B cell (primary cell): ENCODE results near the gene TGFBR1. TPM values are rescaled to one million over a fixed set of nuclear protein-coding genes. Genes with fewer than 3 reads are reported as not detected.

ENCODE experiments used
- ATAC-seq: fragments of 200-7000 bp; cut with Tn5 transposase; one replicate; pipeline ENCODE4 v1.10.0; 2021; ENCODE audit warnings: low read depth, mild to moderate bottlenecking, moderate number of reproducible peaks, moderate library complexity
- CTCF ChIA-PET: fragments of 350-600 bp; sonication (Branson Sonifier 250); formaldehyde crosslinking; loops from one replicate; lab custom pipeline; 2021; ENCODE audit warnings: antibody characterized with exemption, inconsistent platforms; lab: Charles Lee
- POLR2A ChIA-PET: fragments of 350-600 bp; sonication (Branson Sonifier 250); formaldehyde crosslinking; loops from one replicate; lab custom pipeline; 2021; ENCODE audit warnings: antibody characterized with exemption; lab: Charles Lee
- DNase-seq: peaks from one replicate; pipeline ENCODE4 v3.0.0; 2013
- H2AFZ ChIP-seq: 2 replicates; pipeline ENCODE4 v1.6.1; 2012; ENCODE audit warnings: mild to moderate bottlenecking, low read depth, low read length; ENCODE audit not compliant: insufficient read depth, poor library complexity, severe bottlenecking
- H3K27ac ChIP-seq, 2 donors: 1 replicate in 1 of 2; 2 replicates in 1 of 2; pipeline ENCODE4 v1.5.1; 2012 to 2013; ENCODE audit warnings: low read length in 2 of 2, mild to moderate bottlenecking in 2 of 2, moderate library complexity in 1 of 2
- H3K27me3 ChIP-seq, 4 experiments: fragments of 200-600 bp in 1 of 4; sonication (generic) in 1 of 4; replicated peaks in 1 of 4; 1 replicate in 2 of 4; 2 replicates in 2 of 4; pipeline versions ENCODE4 v1.6.1 to v1.7.0; 2013 to 2016; ENCODE audit warnings: low read length in 3 of 4, mild to moderate bottlenecking in 2 of 4, mixed read lengths in 1 of 4, moderate library complexity in 1 of 4; ENCODE audit not compliant: insufficient read depth in 4 of 4, control insufficient read depth in 3 of 4; ENCODE audit errors: control extremely low read depth in 1 of 4
- H3K36me3 ChIP-seq, 2 experiments: replicated peaks in 1 of 2; 1 replicate in 1 of 2; 2 replicates in 1 of 2; pipeline versions ENCODE4 v1.6.1 to v1.7.1; 2013; ENCODE audit warnings: low read length in 1 of 2; ENCODE audit not compliant: insufficient read depth in 2 of 2, control insufficient read depth in 1 of 2; ENCODE audit errors: control extremely low read depth in 1 of 2, extremely low read depth in 1 of 2
- H3K4me1 ChIP-seq, 2 donors: fragments of 200-600 bp in 1 of 2; sonication (generic) in 1 of 2; 1 replicate in 1 of 2; 2 replicates in 1 of 2; pipeline versions ENCODE4 v1.5.1 to v1.6.1; 2013 to 2017; ENCODE audit warnings: low read length in 2 of 2; ENCODE audit not compliant: control insufficient read depth in 2 of 2, insufficient read depth in 2 of 2
- H3K4me2 ChIP-seq: replicated peaks from 2 replicates; pipeline ENCODE3; 2012; ENCODE audit warnings: mild to moderate bottlenecking, low read depth, low read length; ENCODE audit not compliant: poor library complexity, severe bottlenecking
- H3K4me3 ChIP-seq, 5 experiments: fragments of 200-600 bp in 1 of 5; sonication (generic) in 1 of 5; 1 replicate in 3 of 5; 2 replicates in 2 of 5; pipeline versions ENCODE4 v1.5.1 to v1.7.0; 2011 to 2016; ENCODE audit warnings: low read length in 4 of 5, mild to moderate bottlenecking in 4 of 5, low read depth in 2 of 5, control low read depth in 1 of 5, moderate library complexity in 1 of 5; ENCODE audit not compliant: insufficient read depth in 1 of 5; ENCODE audit errors: control extremely low read depth in 1 of 5, extremely low read depth in 1 of 5
- H3K79me2 ChIP-seq: fragments of 200-600 bp; sonication (generic); one replicate; pipeline ENCODE4 v1.6.0; 2016; ENCODE audit warnings: low read length; ENCODE audit not compliant: control insufficient read depth, insufficient read depth
- H3K9ac ChIP-seq: fragments of 200-600 bp; sonication (generic); 2 replicates; pipeline ENCODE4 v1.6.1; 2017; ENCODE audit warnings: mild to moderate bottlenecking, low read length, moderate library complexity
- H3K9me3 ChIP-seq, 3 donors: one replicate each; pipeline versions ENCODE4 v1.6.1 to v1.7.1; 2013; ENCODE audit warnings: low read length in 2 of 3; ENCODE audit not compliant: control insufficient read depth in 2 of 3, insufficient read depth in 1 of 3; ENCODE audit errors: control extremely low read depth in 1 of 3
- H4K20me1 ChIP-seq: 2 replicates; pipeline ENCODE4 v1.6.0; 2012; ENCODE audit warnings: mild to moderate bottlenecking, low read length; ENCODE audit not compliant: insufficient read depth, control insufficient read depth, poor library complexity, severe bottlenecking
- H3K27ac Mint-ChIP-seq: one replicate; pipeline ENCODE4 v1.8.0; 2021; ENCODE audit warnings: mixed read lengths
- H3K27me3 Mint-ChIP-seq: one replicate; pipeline ENCODE4 v1.8.0; 2021; ENCODE audit warnings: mixed read lengths
- H3K4me1 Mint-ChIP-seq: one replicate; pipeline ENCODE4 v1.8.0; 2021; ENCODE audit warnings: mixed read lengths
- H3K4me3 Mint-ChIP-seq: one replicate; pipeline ENCODE4 v1.8.0; 2021; ENCODE audit warnings: mixed read lengths
- H3K9me3 Mint-ChIP-seq: one replicate; pipeline ENCODE4 v1.8.0; 2022; ENCODE audit warnings: mixed read lengths; ENCODE audit not compliant: insufficient read depth
- EZH2 ChIP-seq: IDR thresholded peaks from 2 replicates; pipeline ENCODE4 v1.6.1; 2012; ENCODE audit warnings: borderline replicate concordance, low read depth, mild to moderate bottlenecking, moderate library complexity, low read length; ENCODE audit not compliant: insufficient read depth, poor library complexity, severe bottlenecking
- WGBS: methylation state at CpG from one replicate; pipeline ENCODE4 v1.1.5; 2013; ENCODE audit warnings: missing lambda C conversion rate; ENCODE audit not compliant: insufficient coverage; 5-methylcytosine and 5-hydroxymethylcytosine counted together
- intact Hi-C: fragments of 100-400 bp; cut with micrococcal nuclease; formaldehyde crosslinking; loops from one replicate; pipeline ENCODE4 v1.10.0; 2022
- polyA plus RNA-seq: library from polyadenylated mRNA; depleted of rRNA; stranded (reverse); fragments of >200 nt; gene quantifications from 2 replicates; pipeline ENCODE4 v1.2.3, GENCODE V29; 2012
- total RNA-seq, 2 donors: library from RNA; stranded (reverse); fragments of 120-200 nt in 1 of 2; gene quantifications; 1 replicate in 1 of 2; 2 replicates in 1 of 2; pipeline versions ENCODE4 v1.2.3 to v1.2.4, GENCODE V29; 2013 to 2022
- TF ChIP-seq, protein P1 (sequence below): fragments of 200-600 bp; IDR thresholded peaks from one replicate; pipeline ENCODE4 v1.8.0; 2022; ENCODE audit warnings: antibody characterized with exemption, mild to moderate bottlenecking

TGFBR1 gene
- total and polyA plus RNA-seq, 2 donors (not counting 1 experiment from before 2014, with no cell fraction given), result 3.0 to 60.7 TPM

DNA sequence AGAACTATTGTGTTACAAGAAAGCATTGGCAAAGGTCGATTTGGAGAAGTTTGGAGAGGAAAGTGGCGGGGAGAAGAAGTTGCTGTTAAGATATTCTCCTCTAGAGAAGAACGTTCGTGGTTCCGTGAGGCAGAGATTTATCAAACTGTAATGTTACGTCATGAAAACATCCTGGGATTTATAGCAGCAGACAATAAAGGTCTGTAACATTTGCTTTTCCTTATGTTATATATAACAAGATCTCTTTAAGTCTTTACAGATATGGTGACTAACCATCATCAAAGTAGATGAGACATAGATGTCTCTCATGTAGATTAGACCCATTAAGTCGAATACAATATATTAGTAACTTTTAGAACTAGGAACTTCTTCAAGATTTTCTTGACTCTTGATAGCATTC is 33.0 kb downstream of the TGFBR1 start:
- Histone ChIP-seq H3K9me3 (no peaks in the 10 kb centered on the region), H3K9ac (no peak overlapping the region), H3K79me2 (peaks cover 3% of the 10 kb centered on the region), H3K4me1 (peaks cover 33 to 34% of the 10 kb centered on the region in 2 donors), H3K36me3 (peaks cover 0 to 22% of the 10 kb centered on the region in 2 experiments), H3K4me3 (no peak overlapping the region), H2AFZ (no peak overlapping the region), H3K4me2 (no peak overlapping the region), H3K27me3 (no peaks in the 10 kb centered on the region), H4K20me1 (peaks cover 7% of the 10 kb centered on the region), H3K27ac (no peak overlapping the region)
- Mint-ChIP-seq H3K27ac (no peak overlapping the region), H3K9me3 (no peaks in the 10 kb centered on the region), H3K4me3 (no peak overlapping the region), H3K4me1 (peaks cover 48% of the 10 kb centered on the region), H3K27me3 (no peaks in the 10 kb centered on the region)
- WGBS, result 57% methylated on average over 2 of the region's 7 CpGs
- ChIA-PET POLR2A (no interaction called here), CTCF (interaction anchor here (0.8 to 17.7 kb wide), 11 partner anchors 12 to 290 kb away, joined by 3 to 439 read pairs (median 18); partner anchors contain the start of gene TGFBR1)
- TF ChIP-seq, protein P1, sequence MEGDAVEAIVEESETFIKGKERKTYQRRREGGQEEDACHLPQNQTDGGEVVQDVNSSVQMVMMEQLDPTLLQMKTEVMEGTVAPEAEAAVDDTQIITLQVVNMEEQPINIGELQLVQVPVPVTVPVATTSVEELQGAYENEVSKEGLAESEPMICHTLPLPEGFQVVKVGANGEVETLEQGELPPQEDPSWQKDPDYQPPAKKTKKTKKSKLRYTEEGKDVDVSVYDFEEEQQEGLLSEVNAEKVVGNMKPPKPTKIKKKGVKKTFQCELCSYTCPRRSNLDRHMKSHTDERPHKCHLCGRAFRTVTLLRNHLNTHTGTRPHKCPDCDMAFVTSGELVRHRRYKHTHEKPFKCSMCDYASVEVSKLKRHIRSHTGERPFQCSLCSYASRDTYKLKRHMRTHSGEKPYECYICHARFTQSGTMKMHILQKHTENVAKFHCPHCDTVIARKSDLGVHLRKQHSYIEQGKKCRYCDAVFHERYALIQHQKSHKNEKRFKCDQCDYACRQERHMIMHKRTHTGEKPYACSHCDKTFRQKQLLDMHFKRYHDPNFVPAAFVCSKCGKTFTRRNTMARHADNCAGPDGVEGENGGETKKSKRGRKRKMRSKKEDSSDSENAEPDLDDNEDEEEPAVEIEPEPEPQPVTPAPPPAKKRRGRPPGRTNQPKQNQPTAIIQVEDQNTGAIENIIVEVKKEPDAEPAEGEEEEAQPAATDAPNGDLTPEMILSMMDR, result no peak
- no peak for TF ChIP-seq EZH2
- no peak for ATAC-seq
- no peak for DNase-seq
- intact Hi-C loops, result no loop called here

DNA sequence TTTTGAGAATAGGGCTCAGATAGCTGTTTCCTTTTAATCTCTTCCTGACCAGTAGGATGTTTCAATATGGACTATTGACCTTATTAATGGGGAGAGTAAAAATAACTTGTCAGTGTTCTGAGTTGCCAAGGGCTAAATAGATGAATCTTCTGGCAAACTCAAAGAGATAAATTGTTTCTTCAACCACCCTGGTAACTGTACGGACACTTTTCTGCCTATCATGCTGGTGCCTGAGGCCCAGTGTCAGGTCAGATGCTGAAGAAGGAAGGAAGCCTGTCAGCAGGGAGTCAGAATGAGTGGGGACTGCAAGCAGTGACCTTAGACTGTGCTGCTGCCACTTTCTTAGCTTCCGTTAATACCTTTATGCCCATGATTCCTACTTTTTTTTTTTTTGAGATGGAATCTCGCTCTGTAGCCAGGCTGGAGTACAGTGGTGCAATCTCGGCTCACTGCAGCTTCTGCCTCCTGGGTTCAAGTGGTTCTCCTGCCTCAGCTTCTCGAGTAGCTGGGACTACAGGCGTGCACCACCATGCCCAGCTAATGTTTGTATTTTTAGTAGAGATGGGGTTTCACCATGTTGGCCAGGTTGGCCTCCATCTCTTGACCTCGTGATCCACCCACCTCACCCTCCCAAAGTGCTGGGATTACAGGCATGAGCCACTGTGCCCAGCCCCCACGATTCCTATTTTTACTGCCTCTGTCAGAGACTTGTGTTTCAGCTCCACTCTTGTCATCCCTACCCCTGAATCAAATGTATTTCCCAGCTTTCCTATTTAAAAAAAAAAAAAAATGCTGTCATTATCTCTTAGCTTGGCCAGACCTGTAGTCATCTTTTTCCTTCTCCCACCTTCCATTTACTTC is 33.7 kb downstream of the TGFBR1 start:
- TF ChIP-seq EZH2, result no peak
- TF ChIP-seq, protein P1, result no peak
- peaks cover 33 to 34% of the 10 kb centered on the region in 2 donors for H3K4me1 ChIP-seq
- H3K9me3 ChIP-seq, result no peaks in the 10 kb centered on the region
- ChIA-PET POLR2A (no interaction called here), CTCF (interaction anchor here (0.6 to 17.7 kb wide), 19 partner anchors 9 to 1267 kb away, joined by 3 to 439 read pairs (median 4); partner anchors contain the start of gene TGFBR1)
- H3K9me3 Mint-ChIP-seq, result no peaks in the 10 kb centered on the region
- peaks cover 0 to 24% of the 10 kb centered on the region in 2 experiments for H3K36me3 ChIP-seq
- 95% methylated on average over 6 of the region's 8 CpGs for WGBS
- DNase-seq, result no peak
- H3K4me2 ChIP-seq, result no peak overlapping the region
- intact Hi-C loops, result no loop called here
- ATAC-seq, result no peak
- H3K27ac Mint-ChIP-seq, result no peak overlapping the region
- no peak overlapping the region for H3K27ac ChIP-seq
- no peaks in the 10 kb centered on the region for H3K27me3 ChIP-seq
- no peaks in the 10 kb centered on the region for H3K27me3 Mint-ChIP-seq
- H3K4me3 Mint-ChIP-seq, result no peak overlapping the region
- peaks cover 7% of the 10 kb centered on the region for H4K20me1 ChIP-seq
- H3K9ac ChIP-seq, result no peak overlapping the region
- peaks cover 42% of the 10 kb centered on the region for H3K4me1 Mint-ChIP-seq
- no peak overlapping the region for H3K4me3 ChIP-seq
- no peak overlapping the region for H2AFZ ChIP-seq
- peaks cover 3% of the 10 kb centered on the region for H3K79me2 ChIP-seq
